HEK293T (cell line): ENCODE measurements around the gene CLDN6.

Experiments used
- CTCF ChIA-PET: fragments of 350-600 bp; formaldehyde crosslinking; extraction: SDS; loops from one replicate; lab custom pipeline; 2021; ENCODE audit warnings: antibody characterized with exemption, inconsistent platforms; lab: Yijun Ruan, JAX
- POLR2A ChIA-PET: fragments of 350-600 bp; formaldehyde crosslinking; extraction: SDS; loops from one replicate; lab custom pipeline; 2020; ENCODE audit warnings: antibody characterized with exemption, inconsistent platforms; lab: Yijun Ruan, JAX
- DNase-seq: peaks from one replicate; pipeline ENCODE4 v3.0.0; 2012; ENCODE audit warnings: mixed read lengths; ENCODE audit errors: extremely low spot score
- ARNT ChIP-seq: fragments of 450-650 bp; IDR thresholded peaks from 2 replicates; pipeline ENCODE4 v1.6.1; 2017; ENCODE audit warnings: mild to moderate bottlenecking
- BHLHE40 ChIP-seq: fragments of 450-650 bp; IDR thresholded peaks from 2 replicates; pipeline ENCODE4 v1.6.1; 2016; ENCODE audit warnings: mild to moderate bottlenecking, moderate library complexity, borderline replicate concordance
- CTBP1 ChIP-seq: fragments of 450-650 bp; IDR thresholded peaks from 2 replicates; pipeline ENCODE4 v1.6.1; 2016; ENCODE audit warnings: borderline replicate concordance
- ELF4 ChIP-seq: fragments of 450-650 bp; IDR thresholded peaks from 2 replicates; pipeline ENCODE4 v1.6.1; 2017; ENCODE audit warnings: antibody characterized with exemption
- FOXA1 ChIP-seq: fragments of 450-650 bp; IDR thresholded peaks from 2 replicates; pipeline ENCODE4 v1.6.1; 2016; ENCODE audit warnings: mild to moderate bottlenecking
- FOXK2 ChIP-seq: fragments of 450-650 bp; IDR thresholded peaks from 2 replicates; pipeline ENCODE4 v1.6.1; 2016; ENCODE audit warnings: mild to moderate bottlenecking
- FOXM1 ChIP-seq: fragments of 450-650 bp; IDR thresholded peaks from 2 replicates; pipeline ENCODE4 v1.6.1; 2017; ENCODE audit warnings: mild to moderate bottlenecking, borderline replicate concordance
- HDGF ChIP-seq: fragments of 450-650 bp; IDR thresholded peaks from 2 replicates; pipeline ENCODE4 v1.6.1; 2017; ENCODE audit warnings: antibody characterized with exemption, borderline replicate concordance
- L3MBTL2 ChIP-seq: fragments of 450-650 bp; conservative IDR thresholded peaks from 2 replicates; pipeline ENCODE4 v1.6.1; 2016; ENCODE audit warnings: mild to moderate bottlenecking
- LEF1 ChIP-seq: fragments of 450-650 bp; IDR thresholded peaks from 2 replicates; pipeline ENCODE4 v1.6.1; 2017; ENCODE audit warnings: mild to moderate bottlenecking, borderline replicate concordance
- NFRKB ChIP-seq: fragments of 450-650 bp; IDR thresholded peaks from 2 replicates; pipeline ENCODE4 v1.6.1; 2016; ENCODE audit warnings: mild to moderate bottlenecking, moderate library complexity
- PKNOX1 ChIP-seq: fragments of 450-650 bp; IDR thresholded peaks from 2 replicates; pipeline ENCODE4 v1.6.1; 2016
- SP1 ChIP-seq: fragments of 450-650 bp; IDR thresholded peaks from 2 replicates; pipeline ENCODE4 v1.6.1; 2017
- SUZ12 ChIP-seq: fragments of 450-650 bp; IDR thresholded peaks from 2 replicates; pipeline ENCODE4 v1.6.1; 2016; ENCODE audit warnings: mild to moderate bottlenecking
- TARDBP ChIP-seq: fragments of 450-650 bp; IDR thresholded peaks from 2 replicates; pipeline ENCODE4 v1.6.1; 2016
- ZNF384 ChIP-seq: fragments of 450-650 bp; IDR thresholded peaks from 2 replicates; pipeline ENCODE4 v1.6.1; 2016

The CLDN6 gene

GRCh38 chr16:2980227-2981176 is 37.5 kb downstream of the CLDN6 start, which contains the start of gene PKMYT1:
Gene PKMYT1, minus strand, starts transcription at chr16:2980446. Its CDS starts 789 bp downstream, at chr16:2979657.
- DNase-seq, result peak; percentile 99
- TF ChIP-seq L3MBTL2 (peak; percentile 21; the same call in 1 of the 2 replicates), BHLHE40 (no peak)
- POLR2A ChIA-PET, result interaction anchor here (0.6 to 3.5 kb wide), 28 partner anchors 8 to 154 kb away, joined by 3 to 40 read pairs (median 4); partner anchors contain the start of genes FLYWCH2, KREMEN2, PAQR4 and TNFRSF12A
- CTCF ChIA-PET, result interaction anchor here (0.6 to 1.0 kb wide), 5 partner anchors 38 to 124 kb away, joined by 3 to 6 read pairs (median 3); partner anchors contain the start of genes HCFC1R1 and THOC6

GRCh38 chr16:2979669-2980226 is 38.2 kb downstream of the CLDN6 start:
- CTCF ChIA-PET, result interaction anchor here (0.6 kb wide), 1 partner anchor 125 kb away, joined by 6 read pairs; no protein-coding TSS in a partner anchor
- POLR2A ChIA-PET, result interaction anchor here (0.6 to 3.5 kb wide), 24 partner anchors 8 to 112 kb away, joined by 3 to 40 read pairs (median 4); partner anchors contain the start of genes FLYWCH2, KREMEN2, PAQR4 and TNFRSF12A
- no peak for TF ChIP-seq ZNF384
- TF ChIP-seq PKNOX1, result peak; percentile 93
- TF ChIP-seq FOXA1, result no peak
- no peak for TF ChIP-seq TARDBP
- DNase-seq, result peak; percentile 32

GRCh38 chr16:2977440-2977839 is 40.5 kb downstream of the CLDN6 start:
- ChIA-PET POLR2A (interaction anchor here (1.0 to 3.9 kb wide), 3 partner anchors 13 to 45 kb away, joined by 3 to 10 read pairs (median 6); partner anchors contain the start of genes KREMEN2 and TNFRSF12A), CTCF (no interaction called here)
- no peak for TF ChIP-seq LEF1
- no peak for DNase-seq

- TF ChIP-seq HDGF (no peak), L3MBTL2 (no peak), ELF4 (no peak), LEF1 (no peak), BHLHE40 (no peak), SUZ12 (no peak), FOXA1 (no peak), ARNT (no peak), SP1 (no peak), CTBP1 (no peak), NFRKB (no peak), FOXK2 (no peak), PKNOX1 (no peak), TARDBP (no peak), FOXM1 (no peak), ZNF384 (no peak)
- CTCF ChIA-PET, result no interaction called here
- POLR2A ChIA-PET, result interaction anchor here (0.8 to 3.9 kb wide), 2 partner anchors 12 to 44 kb away, joined by 3 to 10 read pairs; partner anchors contain the start of gene KREMEN2
- no peak for DNase-seq
Observed at GRCh38 chr16:2976673-2977072, 41.3 kb downstream of the CLDN6 start.

GRCh38 chr16:2976201-2976600 is 41.8 kb downstream of the CLDN6 start:
- POLR2A ChIA-PET, result interaction anchor here (0.8 to 3.9 kb wide), 2 partner anchors 12 to 44 kb away, joined by 3 to 10 read pairs; partner anchors contain the start of gene KREMEN2
- no peak for TF ChIP-seq L3MBTL2
- no peak for TF ChIP-seq FOXK2
- no peak for TF ChIP-seq ARNT
- no peak for TF ChIP-seq BHLHE40
- no peak for TF ChIP-seq ZNF384
- TF ChIP-seq SP1, result no peak
- no peak for TF ChIP-seq SUZ12
- TF ChIP-seq HDGF, result no peak
- TF ChIP-seq TARDBP, result no peak
- no peak for TF ChIP-seq LEF1
- no peak for TF ChIP-seq FOXM1
- TF ChIP-seq PKNOX1, result no peak
- no peak for TF ChIP-seq CTBP1
- TF ChIP-seq NFRKB, result no peak
- CTCF ChIA-PET, result no interaction called here
- no peak for DNase-seq

GRCh38 chr16:2975161-2975795 is 42.7 kb downstream of the CLDN6 start:
- TF ChIP-seq FOXK2, result no peak
- no peak for TF ChIP-seq L3MBTL2
- TF ChIP-seq SP1, result no peak
- TF ChIP-seq ELF4, result no peak
- TF ChIP-seq FOXM1, result no peak
- no peak for TF ChIP-seq LEF1
- TF ChIP-seq ARNT, result no peak
- TF ChIP-seq ZNF384, result no peak
- no peak for TF ChIP-seq TARDBP
- no peak for TF ChIP-seq NFRKB
- no peak for TF ChIP-seq BHLHE40
- TF ChIP-seq SUZ12, result no peak
- no peak for DNase-seq
- POLR2A ChIA-PET, result interaction anchor here (3.9 kb wide), 1 partner anchor 11 kb away, joined by 10 read pairs; the partner anchor contains the start of gene KREMEN2
- CTCF ChIA-PET, result no interaction called here
